Stimulated activated CD4-positive, alpha-beta T cell treated with anti-CD3 and anti-CD28 coated beads, TNF-alpha, amount 100 ng/mL, for 48 hours (primary cell): Measurements from ENCODE around the gene ATP5PD.
A peak's percentile ranks its signal among the peaks of the same experiment; 100 is the strongest.
"Not testable (repeated sequence)": the region's sequence is repeated elsewhere in the genome, so short reads cannot be mapped to it uniquely, and the experiment has no call there.

Experiments
- DNase-seq, 3 donors: peaks; one replicate each; pipeline ENCODE4 v3.0.0-alpha.2; 2020; ENCODE audit warnings: low read depth in 3 of 3

Gene ATP5PD

DNA sequence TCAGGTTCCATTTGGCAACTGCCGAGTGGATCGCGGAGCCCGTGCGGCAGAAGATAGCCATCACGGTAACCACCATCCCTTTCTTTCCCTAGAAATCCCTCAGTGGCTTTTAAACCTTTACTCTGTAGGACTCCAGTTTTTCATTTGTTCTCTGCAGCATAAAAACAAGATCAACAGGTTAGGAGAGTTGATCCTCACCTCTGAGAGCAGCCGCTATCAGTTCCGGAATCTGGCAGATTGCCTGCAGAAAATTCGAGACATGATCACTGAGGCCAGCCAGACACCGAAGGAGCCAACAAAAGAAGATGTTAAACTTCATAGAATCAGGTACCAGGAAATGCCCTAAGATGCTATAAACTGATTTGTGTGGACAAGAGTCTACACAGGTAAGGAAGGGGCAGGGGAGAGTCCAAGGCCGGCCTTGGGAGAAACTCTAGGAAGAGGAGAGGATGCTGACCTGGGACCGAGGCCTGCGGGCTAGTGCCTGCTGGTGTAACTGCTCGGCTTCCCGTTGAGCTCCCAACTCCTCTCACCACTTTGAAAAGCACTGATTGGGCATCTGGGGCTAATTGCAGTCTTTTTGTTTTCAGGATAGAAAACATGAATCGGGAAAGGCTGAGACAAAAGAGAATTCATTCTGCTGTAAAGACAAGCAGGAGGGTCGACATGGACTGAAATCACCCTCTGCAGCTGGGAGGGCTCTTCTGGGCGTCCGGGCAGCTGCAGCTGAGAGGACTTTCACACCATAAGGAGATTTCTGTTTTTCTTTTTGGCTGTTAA, 26.2 kb downstream of the ATP5PD start:
- no peak for DNase-seq

DNA sequence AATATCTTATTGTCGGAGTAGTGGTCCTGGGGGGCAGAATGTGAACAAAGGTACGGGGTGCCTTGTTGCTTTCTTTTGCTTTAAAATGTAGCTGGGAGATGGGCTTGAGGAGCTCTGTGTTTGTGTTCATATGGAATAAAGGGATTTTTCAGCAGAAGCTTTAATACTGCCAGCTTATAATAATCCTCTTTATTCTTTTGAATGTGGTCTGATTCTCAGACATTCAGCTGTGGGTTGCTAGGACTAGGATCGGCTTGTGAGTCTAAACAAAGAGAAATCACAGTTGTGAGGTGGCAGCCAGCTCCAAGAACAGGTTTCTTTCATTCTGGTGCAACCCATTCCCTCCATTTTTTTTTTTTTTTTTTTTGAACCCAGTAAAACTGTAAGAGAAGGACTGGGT, 27.1 kb downstream of the ATP5PD start:
- DNase-seq = no peak

DNA sequence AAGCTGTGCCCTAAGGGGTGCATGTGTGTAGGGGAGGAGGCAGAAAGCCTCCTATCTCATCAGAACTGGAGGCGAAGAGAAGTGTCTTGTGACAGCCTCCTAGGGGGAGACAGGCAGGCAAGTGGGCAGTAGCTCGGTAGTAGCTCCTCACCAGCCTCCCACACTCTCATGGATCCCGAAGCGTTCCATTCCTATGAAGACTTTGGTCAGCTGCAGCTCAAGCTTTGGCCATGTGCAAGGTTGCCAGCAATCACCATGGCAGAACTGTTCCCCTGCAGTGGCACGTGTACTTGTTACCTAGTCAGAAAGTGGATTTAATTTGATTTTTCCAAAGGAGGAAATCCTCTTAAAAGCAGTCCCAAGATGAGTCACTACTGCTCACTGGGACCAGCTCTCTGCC, 27.6 kb downstream of the ATP5PD start:
- DNase-seq = no peak

DNA sequence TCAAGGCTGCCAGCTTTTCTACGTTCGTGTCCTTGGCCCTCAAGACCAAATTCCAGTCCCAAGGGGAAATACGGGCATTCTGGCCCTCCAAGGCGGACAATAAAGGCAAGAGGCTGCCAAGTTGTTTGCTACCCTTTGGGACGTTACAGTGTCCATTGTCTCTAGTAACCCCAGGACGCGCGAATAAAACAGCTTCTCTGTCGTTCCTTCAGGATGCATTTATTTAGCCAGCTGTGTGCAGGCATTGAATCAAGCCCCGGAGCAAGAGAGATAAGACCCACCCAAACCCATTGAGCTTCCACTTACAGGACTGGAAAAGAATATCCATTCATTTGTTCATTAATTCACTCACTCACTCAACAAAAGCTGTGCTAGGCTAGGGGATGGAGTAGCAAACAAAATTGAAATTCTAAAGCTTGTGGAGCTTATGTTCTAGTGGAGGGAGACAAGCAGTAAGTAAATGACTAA, 33.6 kb downstream of the ATP5PD start:
- DNase-seq = no peak

DNA sequence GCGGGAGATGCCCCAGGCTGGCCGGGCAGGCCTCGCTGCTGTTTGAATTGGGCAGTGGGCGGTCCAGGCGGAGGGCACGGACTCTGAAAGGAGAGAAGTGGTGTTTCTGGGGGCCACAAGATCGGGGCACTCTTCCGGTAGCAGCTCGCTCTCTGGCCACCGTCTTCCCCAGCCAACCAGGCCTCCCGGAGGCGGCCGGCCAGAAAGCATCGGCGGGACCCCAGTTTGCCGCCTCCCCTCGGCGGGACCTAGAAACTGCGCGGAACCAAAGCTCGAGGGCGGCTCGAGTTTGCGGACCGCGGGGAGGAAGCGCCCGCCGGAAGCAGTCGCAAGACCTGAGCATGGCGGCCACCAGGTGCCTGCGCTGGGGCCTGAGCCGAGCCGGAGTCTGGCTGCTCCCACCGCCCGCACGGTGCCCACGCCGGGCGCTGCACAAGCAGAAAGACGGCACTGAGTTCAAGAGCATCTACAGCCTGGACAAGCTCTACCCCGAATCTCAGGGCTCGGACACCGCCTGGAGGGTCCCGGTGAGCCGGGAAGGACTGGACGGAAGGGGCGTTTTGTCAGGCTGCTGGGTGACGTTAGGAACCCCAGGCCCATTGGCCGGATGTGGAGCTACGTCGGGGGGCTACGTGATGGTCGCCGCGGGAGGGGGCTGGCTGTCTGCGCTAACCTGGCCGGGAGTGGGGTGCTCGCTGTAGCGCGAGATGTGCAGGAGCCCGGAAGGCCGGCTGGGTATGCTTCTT, 34.2 kb downstream of the ATP5PD start, which contains the start of gene MRPL58:
TSS of gene MRPL58 (plus strand) at position 325 of the 746 bp plus-strand sequence. CDS start at position 342, 17 bp downstream.
- DNase-seq = peak; percentile 72 to 77 (median 73)

DNA sequence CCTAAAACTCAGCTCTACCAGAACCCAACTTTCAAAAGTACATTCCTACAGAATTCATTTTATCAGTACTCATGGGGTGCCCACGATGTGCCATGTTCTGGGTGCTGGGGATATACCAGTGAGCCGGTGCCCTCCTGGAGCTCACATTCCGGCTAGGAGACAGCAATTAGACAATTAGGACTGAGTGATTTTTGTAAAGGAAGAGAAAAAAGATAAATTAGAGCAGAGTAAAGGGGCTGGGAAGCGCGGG, 34.7 kb downstream of the ATP5PD start:
- no peak for DNase-seq

DNA sequence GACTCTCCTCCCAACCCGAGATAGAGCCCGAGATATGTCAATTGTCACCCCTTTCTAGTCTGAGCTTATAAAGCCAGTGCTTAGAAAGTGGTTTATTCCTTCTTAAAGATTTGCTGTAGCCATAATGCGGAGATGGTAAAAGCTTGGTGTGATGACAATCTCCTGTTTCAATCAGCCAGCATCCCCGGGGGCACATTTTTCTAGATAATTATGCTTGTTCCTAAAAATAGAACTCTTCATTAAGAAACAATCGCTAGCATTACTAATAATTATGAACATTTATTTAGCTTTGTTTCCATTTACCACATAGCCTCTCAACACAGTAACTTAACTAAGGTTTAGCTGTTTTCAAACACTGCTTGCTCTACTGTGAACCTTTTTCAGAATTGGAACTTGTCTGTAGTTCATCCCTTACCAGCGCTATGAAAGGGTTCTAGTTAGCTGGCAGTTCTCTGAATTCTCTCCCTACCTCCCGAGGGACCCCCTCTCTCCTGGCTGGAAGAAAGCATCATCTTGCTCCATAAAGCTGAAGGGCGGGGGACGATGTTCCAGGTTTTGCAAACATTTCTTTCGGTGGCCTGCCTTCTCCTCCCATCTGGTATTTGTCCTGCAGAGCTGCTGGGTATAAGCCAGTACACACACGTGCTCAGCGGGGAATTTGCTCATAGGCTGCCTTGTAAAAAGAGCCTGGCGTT, 35.2 kb downstream of the ATP5PD start:
- DNase-seq = no peak

DNA sequence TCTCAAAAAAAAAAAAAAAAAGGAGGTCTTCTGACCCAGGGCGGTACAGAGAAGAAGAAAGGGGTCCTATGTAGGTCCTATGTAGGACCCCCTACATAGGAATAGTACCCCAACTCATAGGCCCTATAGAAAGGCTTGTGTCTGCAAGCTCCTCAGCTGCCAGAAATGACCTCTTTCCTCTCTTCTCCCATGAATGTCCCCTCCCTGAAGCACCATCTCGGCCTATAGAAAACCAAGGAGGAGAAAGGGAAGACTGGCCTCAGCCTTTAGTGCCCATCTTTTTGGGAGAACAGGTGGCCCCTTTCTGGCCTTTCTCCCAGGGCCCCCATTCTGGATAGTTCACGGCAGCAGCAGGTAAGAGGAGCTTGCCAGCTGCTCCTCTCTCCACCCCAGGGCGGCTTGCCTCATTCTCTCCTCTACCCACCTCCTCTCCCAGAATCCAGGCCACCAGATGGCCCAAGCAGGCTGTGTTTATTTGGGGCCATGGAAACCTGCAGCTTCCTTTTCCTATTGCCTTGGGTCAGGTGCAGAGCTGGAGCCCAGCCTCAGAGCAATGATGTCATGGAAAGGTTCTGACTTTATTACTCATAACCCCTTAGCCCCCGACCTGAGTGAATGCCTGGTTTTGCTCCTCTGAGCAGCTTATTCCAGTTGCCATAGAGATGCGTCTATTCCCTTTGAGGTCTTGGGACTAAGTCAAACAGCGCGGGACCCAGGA, 35.9 kb downstream of the ATP5PD start:
- no peak for DNase-seq

DNA sequence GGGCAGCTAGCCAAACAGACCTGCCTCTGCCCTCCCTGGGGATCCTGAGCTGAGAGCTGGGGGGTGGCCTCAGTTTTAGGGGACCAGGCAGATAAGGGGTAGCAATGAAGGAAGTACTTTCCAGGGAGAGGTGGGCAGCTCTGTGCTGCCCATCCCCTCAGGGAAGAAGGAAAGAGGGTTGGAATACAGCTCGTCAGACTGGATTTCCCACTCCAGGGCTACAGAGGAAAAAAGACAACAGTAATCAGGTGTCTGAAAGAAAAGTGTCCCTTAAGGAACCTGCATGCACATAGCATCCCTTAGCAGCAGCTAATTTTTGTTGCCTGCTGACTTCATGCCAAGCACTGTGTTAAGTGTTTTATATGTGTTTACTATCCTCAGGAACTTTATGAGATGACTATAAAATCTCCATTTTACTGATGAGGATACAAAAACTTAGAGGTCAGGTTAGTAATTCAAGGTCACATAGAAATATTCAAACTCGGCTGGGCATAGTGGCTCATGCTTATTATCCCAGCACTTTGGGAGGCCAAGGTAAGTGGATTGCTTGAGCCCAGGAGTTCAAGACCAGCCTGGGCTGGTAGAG, 37.5 kb downstream of the ATP5PD start:
- DNase-seq = no peak

DNA sequence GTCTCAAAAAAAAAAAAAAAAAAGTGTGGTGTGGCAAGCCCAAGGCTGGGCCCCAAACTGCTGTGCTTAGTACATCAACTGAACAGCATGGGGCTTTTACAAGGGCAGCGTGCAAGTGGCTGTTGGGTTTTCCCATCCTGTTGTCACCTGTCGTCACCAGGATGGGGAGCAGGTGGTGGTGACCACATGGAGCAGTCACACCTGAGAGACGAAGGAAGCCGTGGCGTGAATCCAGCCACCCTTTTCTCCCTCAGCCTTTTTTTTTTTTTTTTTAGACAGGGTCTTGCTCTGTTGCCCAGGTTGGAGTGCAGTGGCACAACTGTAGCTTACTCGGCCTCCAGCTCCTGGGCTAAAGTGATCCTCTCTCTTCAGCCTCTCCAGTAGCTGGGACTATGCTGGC, 38.4 kb downstream of the ATP5PD start:
- no peak for DNase-seq

DNA sequence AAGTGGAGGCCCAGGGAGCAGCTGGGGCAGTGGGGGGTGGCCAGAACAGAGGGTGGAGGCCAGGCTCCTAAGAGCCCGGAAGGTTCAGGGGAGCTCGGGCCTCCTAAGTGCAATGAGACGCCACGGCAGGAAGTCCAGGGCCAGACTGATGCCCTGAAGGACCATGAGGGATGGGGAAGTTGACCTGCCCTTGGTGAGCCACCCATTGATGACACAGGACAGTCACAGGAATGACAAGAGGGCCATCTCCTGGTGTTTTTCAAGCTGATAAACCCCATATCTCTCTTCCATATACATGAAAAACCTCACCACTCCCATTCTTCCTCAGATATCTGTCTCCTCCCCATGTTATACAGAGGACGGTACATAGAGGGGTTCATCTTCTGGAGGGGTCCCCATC, 40.1 kb downstream of the ATP5PD start:
- no peak for DNase-seq

DNA sequence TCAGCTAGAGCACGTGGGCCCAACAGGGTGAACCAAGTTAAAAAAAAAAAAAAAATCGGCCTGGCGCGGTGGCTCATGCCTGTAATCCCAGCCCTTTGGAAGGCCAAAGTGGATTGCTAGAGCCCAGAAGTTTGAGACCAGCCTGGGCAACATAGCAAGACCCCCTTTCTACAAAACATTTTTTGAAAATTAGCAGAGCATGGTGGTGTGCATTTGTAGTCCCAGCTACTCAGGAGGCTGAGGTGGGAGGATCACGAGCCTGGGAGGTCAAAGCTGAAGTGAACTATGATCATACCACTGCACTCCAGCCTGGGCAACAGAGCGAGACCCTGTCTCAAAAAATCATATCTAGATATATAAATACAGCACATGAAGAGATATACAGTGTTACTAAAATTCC, 40.7 kb downstream of the ATP5PD start:
- DNase-seq = not testable (repeated sequence)

DNA sequence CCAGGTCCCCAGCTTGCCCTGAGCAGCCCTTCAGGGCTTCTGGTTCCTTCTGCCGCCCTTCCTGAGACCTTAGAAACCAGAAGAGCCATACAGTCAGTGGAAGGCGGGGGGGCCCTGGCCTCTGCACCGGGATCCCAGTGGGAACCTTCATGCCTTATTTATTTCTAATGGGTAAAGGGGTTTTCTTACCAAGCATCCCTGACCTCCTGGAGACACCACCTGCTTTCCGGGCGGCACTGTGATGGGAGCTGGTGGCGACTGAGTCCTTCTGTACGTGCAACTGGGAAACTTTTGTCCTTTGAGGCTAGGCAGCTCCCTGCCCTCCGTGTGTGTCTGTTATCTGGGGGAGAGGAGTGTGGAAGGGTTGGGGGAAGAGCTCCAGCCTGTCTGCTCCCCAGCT, 41.5 kb downstream of the ATP5PD start:
- DNase-seq = no peak

DNA sequence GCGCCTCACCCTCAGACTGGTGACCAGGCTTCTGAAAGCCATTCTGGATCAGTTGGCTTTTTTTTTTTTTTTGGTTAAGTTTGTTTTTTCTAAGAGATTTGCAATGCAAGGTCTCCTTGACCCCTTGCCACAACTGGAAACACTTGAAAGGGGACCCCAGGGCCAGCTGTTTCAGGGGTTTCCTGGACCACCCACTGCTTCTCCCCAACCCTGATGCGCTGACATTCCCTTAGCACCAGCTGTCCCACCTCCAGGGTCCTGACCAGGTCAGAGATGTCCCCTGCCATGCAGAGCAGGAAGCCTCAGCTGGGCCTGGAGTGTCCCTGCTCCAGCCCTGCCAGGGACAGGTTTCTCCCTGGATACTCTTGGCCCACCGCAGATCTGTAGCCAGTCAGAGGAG, 42.4 kb downstream of the ATP5PD start:
- no peak for DNase-seq

DNA sequence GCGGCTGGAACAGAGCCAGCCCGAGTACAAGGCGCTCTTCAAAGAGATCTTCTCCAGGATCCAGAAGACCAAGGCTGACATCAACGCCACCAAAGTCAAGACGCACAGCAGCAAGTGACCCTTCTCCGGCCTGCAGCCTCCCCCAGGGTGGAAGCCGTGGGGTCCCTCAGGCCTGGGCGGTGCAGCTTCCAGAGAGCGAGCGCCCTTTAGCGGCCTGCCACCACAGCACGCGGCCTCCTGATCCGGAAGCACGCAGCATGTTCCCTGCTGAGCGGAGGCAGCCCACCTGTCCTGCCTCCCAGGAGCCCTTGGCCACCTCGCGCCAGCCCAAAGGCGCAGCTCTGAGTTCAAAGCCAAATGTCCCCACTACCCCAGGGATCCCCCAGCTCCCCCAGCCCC, 42.8 kb downstream of the ATP5PD start:
- no peak for DNase-seq

DNA sequence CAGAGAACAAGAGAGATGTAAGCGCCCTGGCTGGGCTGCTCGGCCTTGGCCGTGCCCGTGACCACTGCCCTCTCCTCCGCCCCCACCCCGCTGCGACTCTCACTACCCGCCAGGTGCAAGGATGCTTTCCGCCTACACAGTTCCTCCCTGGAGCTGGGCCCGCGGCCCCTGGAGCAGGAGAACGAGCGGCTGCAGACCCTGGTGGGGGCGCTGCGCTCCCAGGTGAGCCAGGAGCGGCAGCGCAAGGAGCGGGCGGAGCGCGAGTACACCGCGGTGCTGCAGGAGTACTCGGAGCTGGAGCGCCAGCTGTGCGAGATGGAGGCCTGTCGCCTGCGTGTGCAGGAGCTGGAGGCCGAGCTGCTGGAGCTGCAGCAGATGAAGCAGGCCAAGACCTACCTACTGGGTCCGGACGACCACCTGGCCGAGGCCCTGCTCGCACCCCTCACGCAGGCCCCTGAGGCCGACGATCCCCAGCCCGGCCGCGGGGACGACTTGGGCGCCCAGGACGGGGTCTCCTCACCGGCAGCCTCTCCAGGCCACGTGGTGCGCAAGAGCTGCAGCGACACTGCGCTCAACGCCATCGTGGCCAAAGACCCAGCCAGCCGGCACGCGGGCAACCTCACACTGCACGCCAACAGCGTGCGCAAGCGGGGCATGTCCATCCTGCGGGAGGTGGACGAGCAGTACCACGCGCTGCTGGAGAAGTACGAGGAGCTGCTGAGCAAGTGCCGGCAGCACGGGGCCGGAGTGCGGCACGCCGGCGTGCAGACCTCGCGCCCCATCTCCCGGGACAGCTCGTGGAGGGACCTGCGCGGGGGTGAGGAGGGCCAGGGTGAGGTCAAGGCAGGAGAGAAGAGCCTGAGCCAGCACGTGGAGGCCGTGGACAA, 43.5 kb downstream of the ATP5PD start:
- no peak for DNase-seq

DNA sequence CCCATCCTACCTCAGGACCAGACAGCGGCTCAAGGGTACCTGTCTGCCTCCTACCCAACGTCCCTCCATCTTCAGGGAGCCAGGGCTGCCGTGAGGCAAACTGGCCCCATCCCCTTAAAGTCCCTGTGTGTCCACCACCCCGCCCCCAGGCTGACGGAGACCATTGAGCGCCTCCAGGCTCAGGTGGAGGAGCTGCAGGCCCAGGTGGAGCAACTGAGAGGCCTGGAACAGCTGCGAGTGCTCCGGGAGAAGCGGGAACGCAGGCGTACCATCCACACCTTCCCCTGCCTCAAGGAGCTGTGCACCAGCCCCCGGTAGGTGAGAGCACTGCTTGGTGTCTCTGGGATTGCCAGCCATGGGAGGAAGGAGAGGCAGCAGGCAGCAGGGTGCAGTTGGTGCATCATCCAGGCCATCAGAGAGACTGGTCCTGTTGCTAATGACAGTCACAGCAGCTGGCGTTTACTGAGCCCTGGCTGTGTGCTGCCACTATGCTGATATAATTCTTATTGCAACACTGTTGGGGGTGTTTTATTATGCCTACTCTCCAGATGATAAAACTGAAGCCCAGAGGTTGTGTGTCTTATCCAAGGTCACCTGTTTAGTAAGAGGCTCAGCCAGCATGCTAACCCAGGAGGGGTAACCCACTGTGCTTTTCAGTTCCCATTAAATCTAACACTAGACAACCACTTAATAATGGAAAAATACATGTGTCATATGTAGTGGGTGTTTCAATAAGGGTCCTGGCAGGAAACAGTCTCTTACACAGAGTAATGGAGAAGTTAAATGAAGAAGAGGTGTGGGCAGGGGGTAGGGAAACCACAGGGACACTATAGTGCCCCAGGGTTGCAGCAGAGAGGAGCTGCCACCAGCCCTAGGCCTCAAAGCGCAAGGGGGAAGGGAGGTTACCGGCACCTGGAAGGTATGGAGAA, 44.6 kb downstream of the ATP5PD start:
- DNase-seq = no peak

DNA sequence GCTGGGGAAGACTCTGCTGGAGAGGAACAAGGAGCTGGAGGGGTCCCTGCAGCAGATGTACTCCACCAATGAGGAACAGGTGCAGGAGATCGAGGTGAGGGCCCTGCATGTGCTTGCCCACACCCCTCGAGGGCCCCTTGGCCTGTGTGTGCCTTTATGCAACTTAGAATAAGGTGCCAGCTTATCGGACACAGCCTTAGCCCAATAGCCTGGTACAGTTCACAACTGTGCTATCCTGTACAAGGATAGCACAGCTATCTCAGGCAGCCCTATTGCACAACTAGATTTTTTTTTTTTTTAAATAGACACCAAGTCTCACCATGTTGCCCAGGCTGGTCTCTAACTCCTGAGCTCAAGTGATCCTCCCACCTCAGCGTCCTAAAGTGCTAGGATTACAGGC, 47.2 kb downstream of the ATP5PD start:
- no peak for DNase-seq

DNA sequence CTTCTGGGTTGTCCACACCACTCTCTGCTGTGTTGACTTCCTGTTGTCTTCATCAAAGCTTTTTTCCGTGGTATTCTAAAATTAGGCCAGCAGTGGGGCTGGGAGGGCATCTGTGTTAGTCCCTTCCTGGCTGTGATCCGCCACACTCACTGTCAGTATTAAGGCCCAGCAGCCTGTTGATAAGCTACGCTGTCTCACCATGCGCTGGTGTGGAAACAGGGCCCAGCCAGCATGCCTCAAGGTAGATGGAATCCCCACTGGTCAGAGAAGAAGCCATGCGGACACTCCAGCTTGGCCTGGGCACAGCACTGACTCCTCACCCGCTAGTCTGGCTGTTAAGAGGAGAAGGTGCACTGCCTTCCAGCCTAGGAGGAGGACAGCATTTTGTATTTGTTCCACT, 48.0 kb downstream of the ATP5PD start:
- no peak for DNase-seq

DNA sequence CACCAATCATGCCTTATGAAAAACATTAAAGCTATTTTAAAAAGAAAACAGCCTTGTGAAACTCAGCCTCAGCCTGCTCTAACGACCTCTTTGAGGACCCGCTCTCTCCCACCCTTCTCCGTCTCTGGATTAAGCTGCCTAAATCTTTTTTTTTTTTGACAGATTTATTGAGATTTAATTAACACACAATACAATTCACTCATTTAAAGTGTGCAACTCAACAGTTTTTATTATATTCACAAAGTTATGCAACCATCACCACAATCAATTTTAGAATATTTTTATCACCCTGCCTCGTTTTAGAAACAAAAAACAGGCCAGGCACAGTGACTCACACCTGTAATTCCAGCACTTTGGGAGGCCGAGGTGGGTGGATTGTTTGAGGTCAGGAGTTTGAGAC, 50.9 kb downstream of the ATP5PD start:
- no peak for DNase-seq
